HCT116 (cell line): ENCODE data around the gene CPZ. TPM values are rescaled to one million over a fixed set of nuclear protein-coding genes. Genes with fewer than 3 reads are reported as not detected.

Source experiments
- ATAC-seq: fragments of 200-7000 bp; cut with Tn5 transposase; 2 replicates; pipeline ENCODE4 v1.9.1; 2020; ENCODE audit warnings: mild to moderate bottlenecking, moderate library complexity
- BruUV-seq: library from RNA; stranded (reverse); fragments of 400-500 nt; replicated peaks from 2 replicates; lab custom pipeline; 2021; lab: Mats Ljungman, UMichigan
- CTCF ChIA-PET: fragments of 300-600 bp; sonication (Branson Sonifier 250); formaldehyde crosslinking; loops from one replicate; lab custom pipeline; 2021; ENCODE audit warnings: antibody characterized with exemption; lab: Charles Lee
- POLR2A ChIA-PET: fragments of 300-600, 350-600 bp; sonication (Branson Sonifier 250); formaldehyde crosslinking; loops from one replicate; lab custom pipeline; 2021; ENCODE audit warnings: antibody characterized with exemption; lab: Charles Lee
- RAD21 ChIA-PET, 2 experiments: fragments of 300-600 bp; sonication (Branson Sonifier 250); formaldehyde crosslinking; loops; one replicate each; lab custom pipeline; 2023; ENCODE audit warnings: low total read pairs in 2 of 2; ENCODE audit not compliant: uncharacterized antibody in 2 of 2, unreplicated experiment in 2 of 2, low non-redundant PET in 1 of 2; lab: Charles Lee
- DNase-seq: peaks from one replicate; pipeline ENCODE4 v3.0.0-alpha.2; 2010; ENCODE audit warnings: low read depth, low spot score
- H2AFZ ChIP-seq: fragments of 200-600 bp; shearing (Covaris generic), sonication (generic); 2 replicates; pipeline ENCODE4 v1.6.1; 2017; ENCODE audit warnings: low read depth, mixed run types, mixed read lengths, antibody characterized with exemption, low read length; ENCODE audit not compliant: poor library complexity, severe bottlenecking
- H3K27ac ChIP-seq: 2 replicates; pipeline ENCODE4 v1.5.1; 2012; ENCODE audit warnings: low read depth, low read length
- H3K27me3 ChIP-seq: fragments of 200-600 bp; sonication (generic); 2 replicates; pipeline ENCODE4 v1.6.1; 2016; ENCODE audit warnings: mixed run types, low read length, mixed read lengths; ENCODE audit not compliant: insufficient read depth
- H3K36me3 ChIP-seq, 2 experiments: fragments of 200-500 bp in 1 of 2; fragments of 200-600 bp in 1 of 2; sonication (Bioruptor generic) in 1 of 2; sonication (generic) in 1 of 2; 2 replicates each; pipeline versions ENCODE4 v1.5.1 to v1.6.1; 2014 to 2016; ENCODE audit warnings: low read length in 2 of 2, inconsistent platforms in 1 of 2, mixed read lengths in 1 of 2, mixed run types in 1 of 2; ENCODE audit not compliant: insufficient read depth in 2 of 2, control insufficient read depth in 1 of 2
- H3K4me1 ChIP-seq, 2 experiments: fragments of 200-600 bp in 1 of 2; sonication (generic) in 1 of 2; 2 replicates each; pipeline versions ENCODE4 v1.5.1 to v1.6.1; 2012 to 2017; ENCODE audit warnings: low read length in 2 of 2, inconsistent platforms in 1 of 2, mild to moderate bottlenecking in 1 of 2, mixed read lengths in 1 of 2, mixed run types in 1 of 2, moderate library complexity in 1 of 2; ENCODE audit not compliant: insufficient read depth in 2 of 2, control insufficient read depth in 1 of 2
- H3K4me2 ChIP-seq: fragments of 200-600 bp; sonication (generic); 2 replicates; pipeline ENCODE4 v1.6.1; 2017; ENCODE audit warnings: mixed run types, low read length, mixed read lengths
- H3K4me3 ChIP-seq, 2 experiments: fragments of 200-600 bp in 1 of 2; sonication (generic) in 1 of 2; replicated peaks in 1 of 2; 2 replicates each; pipeline ENCODE4 v1.5.1; 2011 to 2016; ENCODE audit warnings: low read length in 2 of 2, control low read depth in 1 of 2, low read depth in 1 of 2, mild to moderate bottlenecking in 1 of 2, mixed read lengths in 1 of 2, mixed run types in 1 of 2
- H3K79me2 ChIP-seq: fragments of 200-600 bp; sonication (generic); 2 replicates; pipeline ENCODE4 v1.6.1; 2017; ENCODE audit warnings: mild to moderate bottlenecking, mixed run types, low read length, moderate library complexity, mixed read lengths; ENCODE audit not compliant: insufficient read depth
- H3K9ac ChIP-seq: fragments of 200-600 bp; sonication (generic); 2 replicates; pipeline ENCODE4 v1.6.1; 2016; ENCODE audit warnings: low read length, mixed read lengths
- H3K9me2 ChIP-seq: fragments of 200-600 bp; sonication (generic), shearing (Covaris generic); 2 replicates; pipeline ENCODE4 v1.6.1; 2017; ENCODE audit warnings: mixed run types, mild to moderate bottlenecking, moderate library complexity; ENCODE audit not compliant: insufficient read depth
- H3K9me3 ChIP-seq, 2 experiments: fragments of 200-500 bp in 1 of 2; fragments of 200-600 bp in 1 of 2; sonication (Bioruptor generic) in 1 of 2; sonication (generic) in 1 of 2; 2 replicates each; pipeline ENCODE4 v1.6.1; 2014 to 2017; ENCODE audit warnings: low read length in 2 of 2, mixed read lengths in 2 of 2, inconsistent platforms in 1 of 2, low read depth in 1 of 2, mild to moderate bottlenecking in 1 of 2, mixed run types in 1 of 2, moderate library complexity in 1 of 2; ENCODE audit not compliant: control insufficient read depth in 1 of 2, insufficient read depth in 1 of 2
- H4K20me1 ChIP-seq: fragments of 200-600 bp; sonication (generic), shearing (Covaris generic); 2 replicates; pipeline ENCODE4 v1.6.1; 2017; ENCODE audit warnings: mixed run types, mild to moderate bottlenecking, moderate library complexity; ENCODE audit not compliant: insufficient read depth
- CTCF ChIP-seq, 3 experiments: fragments of 200-600 bp in 1 of 3; sonication (generic) in 1 of 3; IDR thresholded peaks in 2 of 3; conservative IDR thresholded peaks in 1 of 3; 2 replicates each; pipeline ENCODE4 v1.5.1; 2012 to 2017; ENCODE audit warnings: low read depth in 2 of 3, low read length in 2 of 3, antibody characterized with exemption in 1 of 3, borderline replicate concordance in 1 of 3, control low read depth in 1 of 3, mild to moderate bottlenecking in 1 of 3, mixed read lengths in 1 of 3, mixed run types in 1 of 3, moderate library complexity in 1 of 3; ENCODE audit not compliant: insufficient read depth in 1 of 3
- EZH2phosphoT487 ChIP-seq: fragments of 200-600 bp; IDR thresholded peaks from 2 replicates; pipeline ENCODE4 v1.6.1; 2018; ENCODE audit warnings: antibody characterized with exemption, borderline replicate concordance
- RAD21 ChIP-seq: IDR thresholded peaks from 2 replicates; pipeline ENCODE4 v1.6.1; 2012; ENCODE audit warnings: low read depth, mild to moderate bottlenecking
- ZFX ChIP-seq: fragments of 450-650 bp; IDR thresholded peaks from 2 replicates; pipeline ENCODE4 v1.6.1; 2017
- intact Hi-C: fragments of 100-400 bp; cut with micrococcal nuclease; formaldehyde crosslinking; loops from 2 replicates; pipeline ENCODE4 v1.10.0; 2022
- total RNA-seq: library from RNA; stranded (reverse); gene quantifications from one replicate; pipeline ENCODE4 v1.2.1, GENCODE V29; 2021; ENCODE audit not compliant: unreplicated experiment

CPZ gene
- total RNA-seq, 1 experiment from 2014 or later: not detected

GRCh38 chr4:8586671-8587468, 5.7 kb upstream of the CPZ start:
- H4K20me1 ChIP-seq: no peaks in the 10 kb centered on the region
- H3K4me2 ChIP-seq: no peak overlapping the region
- H3K27me3 ChIP-seq: peaks cover 12% of the 10 kb centered on the region; the same call in 1 of the 2 replicates
- no peaks in the 10 kb centered on the region for H3K79me2 ChIP-seq
- ChIA-PET RAD21 (interaction anchor here in 1 of 2 experiments (2.1 kb wide), 1 partner anchor 118 kb away, joined by 7 read pairs; no protein-coding TSS in a partner anchor), CTCF (interaction anchor here (0.6 to 1.6 kb wide), 6 partner anchors 10 to 330 kb away, joined by 3 to 14 read pairs (median 4); no protein-coding TSS in a partner anchor), POLR2A (no interaction called here)
- no peak overlapping the region for H3K4me3 ChIP-seq
- intact Hi-C loops: loop anchor here (5.0 kb wide), 1 partner anchor 40 kb away; no protein-coding TSS in a partner anchor
- no peak for TF ChIP-seq ZFX
- TF ChIP-seq RAD21: peak; percentile 60
- TF ChIP-seq EZH2phosphoT487: no peak
- peak; percentile 35 to 63 (median 49); a peak in 4 of 6 replicates for TF ChIP-seq CTCF (IDR thresholded peaks at IDR 0.05 in 2 of 3, conservative IDR thresholded peaks at IDR 0.05 in 1 of 3; ENCODE audit: borderline replicate concordance in 1 of 3, insufficient read depth in 1 of 3, low read depth in 2 of 3, low read length in 2 of 3)
- H2AFZ ChIP-seq: no peak overlapping the region
- no peaks in the 10 kb centered on the region for H3K4me1 ChIP-seq
- no peaks in the 10 kb centered on the region for H3K9me2 ChIP-seq
- no peaks in the 10 kb centered on the region for H3K9me3 ChIP-seq
- ATAC-seq (peak; percentile 87), DNase-seq (no peak)
- H3K27ac ChIP-seq: no peak overlapping the region
- BruUV-seq: no TSS peak
- H3K9ac ChIP-seq: no peak overlapping the region
- H3K36me3 ChIP-seq: no peaks in the 10 kb centered on the region
